Measurements from ENCODE around the gene ANKRD17.
"Not testable (repeated sequence)": the region's sequence is repeated elsewhere in the genome, so short reads cannot be mapped to it uniquely, and the experiment has no call there.

Gene ANKRD17, protein sequence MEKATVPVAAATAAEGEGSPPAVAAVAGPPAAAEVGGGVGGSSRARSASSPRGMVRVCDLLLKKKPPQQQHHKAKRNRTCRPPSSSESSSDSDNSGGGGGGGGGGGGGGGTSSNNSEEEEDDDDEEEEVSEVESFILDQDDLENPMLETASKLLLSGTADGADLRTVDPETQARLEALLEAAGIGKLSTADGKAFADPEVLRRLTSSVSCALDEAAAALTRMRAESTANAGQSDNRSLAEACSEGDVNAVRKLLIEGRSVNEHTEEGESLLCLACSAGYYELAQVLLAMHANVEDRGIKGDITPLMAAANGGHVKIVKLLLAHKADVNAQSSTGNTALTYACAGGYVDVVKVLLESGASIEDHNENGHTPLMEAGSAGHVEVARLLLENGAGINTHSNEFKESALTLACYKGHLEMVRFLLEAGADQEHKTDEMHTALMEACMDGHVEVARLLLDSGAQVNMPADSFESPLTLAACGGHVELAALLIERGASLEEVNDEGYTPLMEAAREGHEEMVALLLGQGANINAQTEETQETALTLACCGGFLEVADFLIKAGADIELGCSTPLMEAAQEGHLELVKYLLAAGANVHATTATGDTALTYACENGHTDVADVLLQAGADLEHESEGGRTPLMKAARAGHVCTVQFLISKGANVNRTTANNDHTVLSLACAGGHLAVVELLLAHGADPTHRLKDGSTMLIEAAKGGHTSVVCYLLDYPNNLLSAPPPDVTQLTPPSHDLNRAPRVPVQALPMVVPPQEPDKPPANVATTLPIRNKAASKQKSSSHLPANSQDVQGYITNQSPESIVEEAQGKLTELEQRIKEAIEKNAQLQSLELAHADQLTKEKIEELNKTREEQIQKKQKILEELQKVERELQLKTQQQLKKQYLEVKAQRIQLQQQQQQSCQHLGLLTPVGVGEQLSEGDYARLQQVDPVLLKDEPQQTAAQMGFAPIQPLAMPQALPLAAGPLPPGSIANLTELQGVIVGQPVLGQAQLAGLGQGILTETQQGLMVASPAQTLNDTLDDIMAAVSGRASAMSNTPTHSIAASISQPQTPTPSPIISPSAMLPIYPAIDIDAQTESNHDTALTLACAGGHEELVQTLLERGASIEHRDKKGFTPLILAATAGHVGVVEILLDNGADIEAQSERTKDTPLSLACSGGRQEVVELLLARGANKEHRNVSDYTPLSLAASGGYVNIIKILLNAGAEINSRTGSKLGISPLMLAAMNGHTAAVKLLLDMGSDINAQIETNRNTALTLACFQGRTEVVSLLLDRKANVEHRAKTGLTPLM (N-terminal part only)

DNA sequence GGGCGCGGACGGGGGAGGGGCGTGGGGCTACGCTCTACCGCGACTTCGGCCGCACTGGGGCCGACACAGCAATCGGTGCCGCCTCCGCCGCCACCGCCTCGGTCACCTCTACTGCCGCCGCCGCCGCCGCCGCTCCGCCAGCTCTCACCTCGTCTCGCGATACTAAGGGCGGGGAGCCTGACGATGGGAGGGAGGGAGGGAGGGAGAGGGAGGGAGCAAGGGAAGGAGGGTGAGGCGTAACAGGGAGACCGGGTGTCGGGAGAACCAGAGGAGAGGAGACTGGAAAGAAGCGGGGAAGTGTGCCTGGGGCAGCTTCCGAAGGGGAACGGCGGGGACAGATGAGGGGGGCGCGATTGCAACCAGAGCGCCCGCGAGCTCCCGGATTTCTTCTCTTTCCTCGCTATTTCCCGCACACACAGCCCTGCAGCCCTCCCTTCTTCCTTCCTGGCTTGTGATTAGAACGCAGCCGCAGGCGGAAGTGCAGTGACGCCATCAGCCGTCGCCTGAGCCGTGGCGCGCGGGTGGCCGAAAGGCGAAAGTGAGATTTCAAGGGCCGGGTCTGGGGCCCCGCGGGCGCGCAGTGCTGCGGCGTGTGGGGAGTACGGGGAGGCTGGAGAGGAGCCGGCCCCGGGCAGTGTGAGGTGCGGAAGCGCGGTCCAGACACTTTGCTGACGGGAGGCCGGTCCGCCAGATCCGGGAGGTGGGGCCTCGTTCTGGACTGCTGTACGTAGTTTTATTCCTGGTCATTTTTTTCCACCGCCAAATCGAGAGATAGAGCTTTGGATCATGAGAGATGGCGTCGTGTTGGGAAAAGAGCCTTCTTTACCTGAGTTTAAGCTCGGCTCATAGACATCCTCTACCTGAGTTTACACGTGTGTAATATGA, at the start of gene ANKRD17:
TSS of gene ANKRD17 (minus strand) at position 113 of the 885 bp plus-strand sequence. CDS start 130 bp downstream, outside the sequence.
- peak; percentile 87 for DNase-seq (ENCODE audit: low read depth)

DNA sequence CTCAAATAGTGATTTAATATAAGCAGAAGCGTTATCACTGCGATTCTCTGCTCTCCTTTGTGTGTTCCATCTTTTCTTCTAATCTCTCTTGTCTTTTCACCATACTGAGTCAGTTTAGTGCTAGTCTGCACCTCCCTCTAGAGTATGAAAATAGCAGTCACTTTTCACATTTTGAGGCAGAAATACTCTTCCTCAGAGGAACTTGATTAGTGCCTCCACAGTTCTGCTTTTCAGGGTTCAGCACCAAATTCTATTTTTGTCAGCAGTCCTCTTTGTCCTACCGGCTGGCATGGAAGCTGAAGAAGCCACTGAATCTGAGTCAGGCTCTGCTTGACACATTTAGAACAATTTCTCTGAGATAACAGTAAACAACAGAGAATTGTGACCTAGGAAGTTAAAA, 49.7 kb upstream of the ANKRD17 start:
- no peak for DNase-seq (ENCODE audit: low read depth)

DNA sequence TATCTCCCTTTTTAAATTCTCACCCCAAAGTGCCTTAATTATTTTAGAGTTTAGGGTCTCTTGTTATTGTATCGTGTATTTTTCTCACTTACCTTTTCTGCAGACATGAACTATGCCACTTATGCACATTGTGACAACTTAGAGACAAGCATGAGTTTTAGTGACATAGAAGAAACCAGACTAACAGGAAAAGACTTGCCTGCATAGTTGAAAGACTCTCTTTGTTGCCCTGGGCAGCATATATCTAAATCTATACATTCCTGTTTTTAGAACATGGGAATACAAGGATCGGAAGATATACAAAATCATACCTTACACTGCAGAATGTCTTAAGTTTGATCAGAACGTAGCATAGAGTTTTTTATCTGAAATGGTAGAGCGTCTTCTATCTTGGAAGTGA, 45.1 kb upstream of the ANKRD17 start:
- no peak for DNase-seq (ENCODE audit: low read depth)

DNA sequence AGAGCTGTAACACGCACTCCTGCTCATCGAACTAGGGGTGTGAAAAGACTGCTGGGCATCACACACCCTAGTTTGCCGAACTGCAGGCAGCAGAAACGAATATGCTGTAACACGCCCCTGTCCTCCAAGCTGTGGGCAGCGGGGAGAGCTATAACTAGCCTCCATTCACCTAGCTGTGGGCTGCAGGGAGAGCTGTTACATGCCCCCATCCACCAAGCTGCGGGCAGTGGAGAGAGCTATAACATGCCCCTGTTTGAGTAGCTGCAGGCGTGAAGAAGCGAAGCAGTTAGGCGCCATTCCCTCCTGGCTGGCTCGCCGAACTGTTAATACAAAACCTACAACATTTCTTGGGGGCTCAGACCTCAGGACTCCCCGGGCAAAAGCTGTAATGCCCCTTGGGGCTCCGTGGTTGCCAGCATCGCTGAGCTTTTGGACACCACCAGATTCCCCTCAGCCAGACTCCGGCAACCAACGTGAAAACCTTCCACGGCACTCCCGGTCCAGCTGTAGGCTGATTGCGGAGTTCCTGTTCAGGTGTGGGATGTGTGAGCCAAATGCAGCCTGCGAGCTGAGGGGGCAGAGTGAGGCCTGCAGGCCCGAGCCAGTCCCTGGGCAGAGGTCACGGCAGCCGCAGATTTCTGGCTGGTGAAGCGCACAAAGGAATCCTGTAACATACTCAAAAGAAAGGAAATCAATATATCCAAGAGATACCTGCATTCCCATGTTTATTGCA, 41.1 kb upstream of the ANKRD17 start:
- no peak for DNase-seq (ENCODE audit: low read depth)

DNA sequence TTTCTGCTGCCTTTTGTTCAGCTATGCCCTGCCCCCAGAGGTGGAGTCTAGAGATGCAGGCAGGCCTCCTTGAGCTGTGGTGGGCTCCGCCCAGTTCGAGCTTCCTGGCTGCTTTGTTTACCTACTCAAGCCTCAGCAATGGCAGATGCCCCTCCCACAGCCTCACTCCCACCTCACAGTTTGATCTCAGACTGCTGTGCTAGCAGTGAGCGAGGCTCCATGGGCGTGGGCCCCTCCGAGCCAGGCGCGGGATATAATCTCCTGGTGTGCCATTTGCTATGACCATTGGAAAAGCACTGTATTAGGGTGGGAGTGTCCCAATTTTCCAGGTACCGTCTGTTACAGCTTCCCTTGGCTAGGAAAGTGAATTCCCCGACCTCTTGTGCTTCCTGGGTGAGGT, 34.1 kb upstream of the ANKRD17 start:
- not testable (repeated sequence) for DNase-seq (ENCODE audit: low read depth)

DNA sequence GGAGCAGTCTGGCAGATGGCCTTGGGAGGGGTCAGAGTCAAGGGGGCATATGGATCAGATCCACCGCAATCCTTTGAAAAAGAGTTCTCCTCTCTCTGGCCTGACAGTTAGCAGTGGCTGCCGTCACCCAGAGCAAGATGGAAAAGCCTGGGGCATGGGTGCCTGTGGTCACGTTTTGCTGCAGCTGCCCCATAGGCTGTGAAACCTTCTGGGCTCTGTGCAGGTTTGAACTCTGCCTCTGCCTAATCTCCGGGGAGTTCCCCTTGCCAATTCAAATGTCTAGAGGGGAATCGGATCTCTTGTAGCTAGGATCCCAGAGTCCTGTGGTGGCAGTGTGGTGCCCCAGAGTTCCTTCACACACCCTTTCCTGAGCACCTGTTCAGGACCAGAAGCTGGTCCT, 23.4 kb upstream of the ANKRD17 start:
- no peak for DNase-seq (ENCODE audit: low read depth)

DNA sequence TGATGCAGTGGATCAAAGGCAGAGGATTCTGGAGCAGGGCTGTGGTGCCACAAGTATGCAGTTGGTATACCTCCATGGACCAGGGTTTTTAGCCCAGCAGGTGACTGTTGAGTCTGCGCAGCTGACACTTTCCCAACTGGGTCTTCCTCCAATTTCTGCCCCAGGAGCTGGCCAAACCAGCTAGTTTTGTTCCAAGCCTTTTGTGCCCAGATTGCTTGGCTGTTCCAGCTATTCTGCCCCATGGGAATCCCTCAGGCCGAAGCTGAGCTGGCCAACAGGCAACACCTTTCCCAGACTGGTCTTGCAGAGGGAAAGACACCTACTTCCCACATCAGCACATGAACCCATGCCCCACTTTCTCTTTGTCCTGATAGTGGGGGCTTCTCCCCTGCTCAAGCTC, 22.8 kb upstream of the ANKRD17 start:
- DNase-seq (ENCODE audit: low read depth) = no peak

DNA sequence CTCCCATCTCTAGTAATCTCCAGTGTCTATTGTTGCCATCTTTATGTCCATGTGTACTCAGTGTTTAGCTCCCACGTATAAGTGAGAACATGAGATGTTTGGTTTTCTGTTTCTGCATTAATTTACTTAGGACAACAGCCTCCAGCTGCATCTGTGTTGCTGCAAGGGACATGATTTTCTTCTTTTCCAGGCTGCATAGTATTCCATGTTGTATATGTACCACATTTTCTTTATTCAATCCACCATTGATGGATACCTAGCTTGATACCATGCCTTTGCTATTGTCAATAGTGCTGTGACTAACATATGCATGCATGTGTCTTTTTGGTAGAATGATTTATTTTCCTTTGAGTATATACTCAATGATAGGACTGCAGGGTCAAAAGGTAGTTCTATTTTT, 18.6 kb upstream of the ANKRD17 start:
- DNase-seq (ENCODE audit: low read depth) = no peak

DNA sequence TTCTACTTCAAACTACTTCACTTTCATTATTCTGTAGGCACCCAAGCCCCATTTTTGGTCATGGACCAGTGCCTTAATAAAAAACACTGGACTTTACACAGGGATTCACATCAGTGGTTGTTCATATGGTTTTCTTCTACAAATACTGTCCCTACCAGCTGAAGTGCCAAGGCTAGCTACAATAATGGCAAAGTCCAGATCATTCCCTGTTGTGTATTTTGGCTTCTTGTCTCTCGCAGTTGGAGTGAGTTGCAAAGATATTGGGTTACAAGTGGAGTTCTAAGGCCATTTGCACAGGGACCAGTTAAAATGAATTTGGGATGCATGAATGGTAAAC, 16.7 kb upstream of the ANKRD17 start:
- no peak for DNase-seq (ENCODE audit: low read depth)

DNA sequence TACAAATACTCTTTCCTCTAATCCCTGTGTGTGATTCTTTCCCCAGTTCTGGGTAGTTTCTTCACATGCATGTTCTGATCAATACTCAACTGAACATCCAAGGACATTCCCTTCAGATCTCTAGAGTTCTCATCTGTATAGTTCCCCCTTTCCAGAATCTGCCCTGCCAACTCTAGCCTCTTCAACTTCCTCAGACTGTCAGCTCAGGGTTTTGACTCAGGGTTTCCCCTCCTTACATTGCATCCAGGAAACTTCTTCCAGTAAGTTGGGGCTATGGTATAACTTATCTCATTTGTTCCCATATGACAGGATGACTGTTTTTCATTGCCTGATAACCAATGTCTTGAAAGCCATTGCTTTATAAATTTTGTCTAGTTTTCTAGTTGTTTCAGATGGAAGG, 14.2 kb upstream of the ANKRD17 start:
- no peak for DNase-seq (ENCODE audit: low read depth)

DNA sequence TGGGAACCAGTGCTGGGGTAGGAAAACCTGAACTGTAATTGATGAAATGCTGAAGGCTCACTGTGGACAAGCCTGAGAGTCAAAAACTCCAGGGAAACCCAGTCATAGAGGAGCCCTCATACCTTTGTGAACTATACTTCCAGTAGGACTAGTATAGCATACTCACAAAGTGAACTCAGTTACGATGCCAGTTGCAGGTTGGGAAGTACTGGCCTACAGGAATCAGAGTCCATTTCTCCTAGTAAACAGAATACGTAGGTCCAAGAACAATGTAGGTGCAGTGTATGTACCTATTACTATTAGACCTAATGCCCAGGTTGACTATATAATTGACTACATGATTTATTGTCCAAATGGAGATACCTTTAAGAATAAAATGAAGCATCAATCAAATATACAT, 8.5 kb upstream of the ANKRD17 start:
- no peak for DNase-seq (ENCODE audit: low read depth)

DNA sequence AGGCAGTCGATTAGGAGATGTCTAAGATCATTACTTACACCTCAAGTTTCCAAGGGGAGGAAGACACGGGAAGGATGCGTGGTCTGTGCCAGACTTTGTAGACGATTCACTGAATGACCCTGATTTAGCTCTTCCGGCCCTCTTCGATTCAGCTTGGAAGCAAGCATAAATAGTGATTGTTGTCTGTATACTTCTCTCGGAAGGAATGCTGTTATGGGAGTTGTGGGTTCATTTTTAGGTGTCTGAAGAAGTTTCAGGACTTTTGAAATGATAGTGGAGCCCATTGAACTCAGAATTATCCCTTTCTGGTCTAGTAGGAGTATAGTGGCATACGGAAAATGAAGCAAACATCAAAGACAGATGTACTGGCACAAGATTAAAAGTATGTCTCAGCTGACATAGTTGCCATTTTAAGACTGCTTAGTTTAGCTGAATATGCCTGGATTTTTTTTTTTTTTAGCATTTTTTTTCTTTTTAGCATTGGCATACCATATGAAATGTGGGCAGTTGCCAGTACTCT, 1.0 kb upstream of the ANKRD17 start:
- no peak for DNase-seq (ENCODE audit: low read depth)

DNA sequence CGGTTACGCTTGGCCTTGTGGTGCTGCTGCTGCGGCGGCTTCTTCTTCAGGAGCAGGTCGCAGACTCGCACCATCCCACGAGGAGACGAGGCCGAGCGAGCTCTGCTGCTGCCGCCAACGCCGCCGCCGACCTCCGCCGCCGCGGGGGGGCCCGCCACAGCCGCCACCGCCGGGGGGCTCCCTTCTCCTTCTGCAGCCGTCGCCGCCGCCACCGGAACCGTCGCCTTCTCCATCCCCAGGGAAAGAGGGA, 237 bp downstream of the ANKRD17 start:
- DNase-seq (ENCODE audit: low read depth) = no peak

DNA sequence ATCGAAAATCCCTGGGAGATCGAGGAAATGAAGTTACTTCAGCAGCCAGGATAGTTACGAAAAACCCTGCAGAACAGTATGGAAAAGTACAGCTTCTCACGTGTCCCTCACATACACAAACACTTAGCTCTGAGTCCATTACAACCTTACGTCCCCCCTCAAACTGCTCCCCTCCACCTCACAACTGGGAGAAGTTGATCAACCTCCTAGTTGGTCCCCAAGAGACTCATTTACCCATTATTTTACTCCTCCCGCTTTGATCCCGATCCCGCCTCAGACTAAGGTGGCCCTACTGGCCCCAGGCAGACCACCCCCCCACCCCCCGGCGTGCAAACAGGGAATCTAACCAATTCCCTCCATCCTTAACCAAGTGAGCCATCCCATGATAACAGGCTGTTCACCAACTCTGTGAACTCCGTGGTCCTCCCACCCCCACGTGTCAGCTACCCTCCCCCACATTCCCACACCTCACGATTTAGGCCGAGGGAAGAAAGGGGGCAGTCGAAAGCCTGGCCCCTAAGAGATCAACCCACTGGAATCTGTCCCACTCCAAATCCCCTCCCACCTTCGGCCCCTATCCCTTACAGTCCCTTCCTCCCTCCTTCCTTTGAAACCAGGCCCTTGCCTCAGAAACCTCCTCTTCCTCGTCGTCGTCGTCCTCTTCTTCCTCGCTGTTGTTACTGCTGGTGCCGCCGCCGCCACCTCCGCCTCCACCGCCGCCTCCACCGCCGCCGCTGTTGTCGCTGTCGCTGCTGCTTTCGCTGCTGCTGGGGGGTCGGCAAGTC, 755 bp downstream of the ANKRD17 start:
- no peak for DNase-seq (ENCODE audit: low read depth)

DNA sequence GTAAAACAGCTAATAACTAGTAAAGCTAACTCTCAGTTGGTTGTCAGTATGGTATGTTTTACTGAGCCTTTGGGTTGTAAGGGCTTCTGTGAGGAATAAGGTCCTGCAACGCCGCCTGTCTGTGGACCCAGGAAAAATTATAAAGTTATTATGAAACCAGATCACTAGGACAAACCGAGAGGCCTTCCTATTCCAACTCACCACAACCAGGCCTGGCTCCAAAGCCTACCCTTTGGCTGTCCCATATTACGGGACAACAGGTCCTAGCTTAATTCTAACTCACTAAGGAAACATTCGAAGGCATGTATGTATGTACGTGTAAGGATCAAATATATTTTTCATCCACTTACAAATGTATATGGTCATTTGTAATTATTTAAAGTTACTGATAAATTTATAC, 1.4 kb downstream of the ANKRD17 start:
- DNase-seq (ENCODE audit: low read depth) = no peak

DNA sequence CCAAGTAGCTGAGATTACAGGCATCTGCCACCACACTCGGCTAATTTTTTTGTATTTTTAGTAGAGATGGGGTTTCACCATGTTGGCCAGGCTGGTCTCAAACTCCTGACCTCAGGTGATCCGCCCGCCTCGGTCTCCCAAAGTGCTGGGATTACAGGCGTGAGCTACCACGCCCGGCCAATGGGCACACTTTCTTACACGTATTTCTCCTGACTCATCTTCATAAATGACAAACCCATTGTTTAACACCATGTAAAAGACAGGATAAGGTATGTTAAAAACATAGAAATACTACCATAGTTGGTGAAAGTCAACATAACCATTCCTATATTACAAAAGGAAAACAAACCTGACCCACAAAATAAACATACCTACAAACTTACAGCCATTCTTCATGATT, 2.8 kb downstream of the ANKRD17 start:
- DNase-seq (ENCODE audit: low read depth) = not testable (repeated sequence)

DNA sequence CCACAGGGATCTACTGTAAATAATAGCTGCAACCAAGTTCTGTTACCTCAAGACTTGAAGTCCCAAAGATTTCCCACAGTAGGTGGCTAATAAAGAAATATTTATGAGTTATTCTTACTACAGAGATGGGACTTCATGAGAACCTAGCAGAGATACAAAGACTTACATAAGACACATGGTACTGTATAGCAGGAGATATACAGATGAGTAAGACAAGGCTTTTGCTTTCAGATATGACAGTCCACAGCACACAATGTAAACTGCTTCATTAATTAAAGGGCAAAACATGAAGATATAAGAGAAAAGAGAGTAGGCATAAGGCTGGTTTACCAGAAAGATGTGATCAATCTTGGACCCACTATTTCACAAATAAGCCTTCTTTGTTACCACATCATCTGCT, 6.6 kb downstream of the ANKRD17 start:
- no peak for DNase-seq (ENCODE audit: low read depth)

DNA sequence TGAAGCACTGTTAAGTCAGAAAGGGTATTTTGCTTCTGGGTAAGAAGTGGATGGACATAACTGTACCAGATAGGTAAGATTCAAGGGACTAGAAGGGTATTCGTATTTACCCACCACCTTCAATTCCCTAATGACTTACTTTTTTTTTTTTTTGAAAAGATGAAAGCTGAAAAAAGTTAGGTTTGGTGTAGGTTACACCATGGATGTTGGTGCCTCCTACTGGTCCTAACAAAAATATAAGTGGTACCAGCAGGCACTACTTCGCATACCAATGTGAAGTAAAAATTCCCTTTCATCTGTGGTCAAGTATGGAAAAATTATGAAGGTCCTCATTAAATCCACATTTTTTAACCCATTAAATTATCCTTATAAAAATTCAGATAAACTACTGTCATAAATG, 7.2 kb downstream of the ANKRD17 start:
- no peak for DNase-seq (ENCODE audit: low read depth)

DNA sequence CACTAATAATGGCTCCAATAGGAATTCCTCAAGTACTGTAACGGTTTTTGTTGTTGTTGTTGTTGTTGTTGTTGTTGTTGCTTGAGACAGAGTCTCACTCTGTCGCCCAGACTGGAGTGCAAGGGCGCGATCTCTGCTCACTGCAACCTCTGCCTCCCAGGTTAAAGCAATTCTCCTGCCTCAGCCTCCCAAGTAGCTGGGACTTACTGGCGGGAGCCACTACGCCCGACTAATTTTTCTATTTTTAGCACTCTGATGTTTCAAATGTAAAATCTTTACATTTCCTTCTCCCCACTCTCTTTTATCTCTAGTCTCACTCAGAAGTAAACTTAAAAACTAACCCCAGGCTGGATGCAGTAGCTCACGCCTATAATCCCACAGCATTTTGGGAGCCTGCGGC, 8.0 kb downstream of the ANKRD17 start:
- no peak for DNase-seq (ENCODE audit: low read depth)

DNA sequence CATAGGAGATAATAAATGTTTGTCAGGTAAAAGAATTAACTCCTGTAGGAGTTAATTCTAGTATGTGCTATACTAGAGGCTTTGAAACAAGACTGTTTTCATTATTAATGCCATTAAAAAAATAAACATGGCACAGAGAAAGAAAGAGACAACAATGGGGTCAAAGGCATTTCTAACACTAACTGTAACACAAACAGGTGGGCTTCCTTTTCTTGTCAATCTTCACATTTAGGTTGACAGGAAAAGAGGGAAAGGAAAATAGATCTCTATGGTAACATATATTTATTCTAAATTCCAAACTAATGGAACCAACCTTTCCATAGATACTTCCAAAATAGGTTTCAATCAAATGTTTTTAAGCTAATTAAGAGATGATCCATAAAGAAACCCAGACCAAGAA, 9.8 kb downstream of the ANKRD17 start:
- no peak for DNase-seq (ENCODE audit: low read depth)
